GM12878 (cell line): ENCODE measurements around the gene HSPB6. TPM values are rescaled to one million over a fixed set of nuclear protein-coding genes. Genes with fewer than 3 reads are reported as not detected.
A peak's percentile ranks its signal among the peaks of the same experiment; 100 is the strongest.

Experiments
- ASH2L ChIP-seq: fragments of 300-600, 200-600 bp; sonication (generic); IDR thresholded peaks from 2 replicates; pipeline ENCODE4 v1.6.1; 2017; ENCODE audit warnings: low read depth, mild to moderate bottlenecking, borderline replicate concordance
- CBX5 ChIP-seq: sonication (generic); IDR thresholded peaks from 2 replicates; pipeline ENCODE4 v1.6.1; 2016; ENCODE audit warnings: low read depth, moderate library complexity, mild to moderate bottlenecking, inconsistent platforms
- CHD4 ChIP-seq: fragments of 200-600 bp; sonication (generic); IDR thresholded peaks from 2 replicates; pipeline ENCODE4 v1.6.1; 2016; ENCODE audit warnings: mild to moderate bottlenecking
- GABPA ChIP-seq: IDR thresholded peaks from 2 replicates; pipeline ENCODE4 v1.6.1; 2014; ENCODE audit warnings: antibody characterized with exemption, low read depth, mild to moderate bottlenecking, inconsistent platforms
- KDM1A ChIP-seq: fragments of 200-600 bp; sonication (generic); IDR thresholded peaks from 2 replicates; pipeline ENCODE4 v1.6.1; 2016; ENCODE audit warnings: borderline replicate concordance
- NFYA ChIP-seq: IDR thresholded peaks from 2 replicates; pipeline ENCODE4 v1.6.1; 2011; ENCODE audit warnings: low read depth, mild to moderate bottlenecking, low read length, improper control_type of control experiment, borderline replicate concordance
- NFYB ChIP-seq: IDR thresholded peaks from 2 replicates; pipeline ENCODE4 v1.6.1; 2011; ENCODE audit warnings: low read depth, mild to moderate bottlenecking, low read length, improper control_type of control experiment, moderate library complexity; ENCODE audit not compliant: insufficient read depth
- NRF1 ChIP-seq: conservative IDR thresholded peaks from 2 replicates; pipeline ENCODE4 v1.6.1; 2011; ENCODE audit warnings: mild to moderate bottlenecking, low read depth, low read length, improper control_type of control experiment
- POU2F2 ChIP-seq: IDR thresholded peaks from 3 replicates; pipeline ENCODE4 v1.6.1; 2011; ENCODE audit warnings: low read depth, mild to moderate bottlenecking, low read length, borderline replicate concordance
- SIX5 ChIP-seq: IDR thresholded peaks from 2 replicates; pipeline ENCODE4 v1.6.1; 2011; ENCODE audit warnings: mild to moderate bottlenecking, low read depth, low read length, moderate library complexity; ENCODE audit not compliant: severe bottlenecking
- SPI1 ChIP-seq: IDR thresholded peaks from 2 replicates; pipeline ENCODE4 v1.6.1; 2011; ENCODE audit warnings: low read depth, mild to moderate bottlenecking, low read length, moderate library complexity, borderline replicate concordance; ENCODE audit not compliant: insufficient read depth
- SREBF1 ChIP-seq: IDR thresholded peaks from 2 replicates; pipeline ENCODE4 v1.6.1; 2012; ENCODE audit warnings: mild to moderate bottlenecking, low read length
- SUPT20H ChIP-seq: IDR thresholded peaks from 2 replicates; pipeline ENCODE4 v1.6.1; 2011; ENCODE audit warnings: low read depth, mild to moderate bottlenecking, low read length, moderate library complexity, borderline replicate concordance; ENCODE audit not compliant: control insufficient read depth
- TBL1XR1 ChIP-seq: IDR thresholded peaks from 2 replicates; pipeline ENCODE4 v1.6.1; 2012; ENCODE audit warnings: low read depth, low read length, improper control_type of control experiment
- ZSCAN29 ChIP-seq: fragments of 450-650 bp; IDR thresholded peaks from 2 replicates; pipeline ENCODE4 v1.6.1; 2017; ENCODE audit warnings: mild to moderate bottlenecking, moderate library complexity
- polyA plus RNA-seq, 11 experiments: library from polyadenylated mRNA; depleted of rRNA in 4 of 11; unstranded in 6 of 11; stranded (reverse) in 5 of 11; fragments of >200 nt; fragmentation: Nextera tagmentation in 4 of 11; fragmentation: Illumina TruSeq in 1 of 11; extraction: Ambion mirVana in 4 of 11; extraction: Trizol in 1 of 11; gene quantifications; 1 replicate in 1 of 11; 2 replicates in 10 of 11; pipeline versions ENCODE4 v1.2.1 to v1.2.3, GENCODE V29; 2011 to 2016; ENCODE audit warnings: inconsistent platforms in 2 of 11, missing spikeins in 2 of 11, low read depth in 1 of 11
- total RNA-seq, 4 experiments: library from RNA; depleted of rRNA in 3 of 4; stranded (reverse); fragments of >200 nt in 3 of 4; fragmentation: Illumina TruSeq in 1 of 4; extraction: Trizol in 1 of 4; gene quantifications; 2 replicates each; pipeline versions ENCODE4 v1.2.1 to v1.2.3, GENCODE V29; 2013 to 2021
- TF ChIP-seq, protein P1 (sequence below): fragments of 450-650 bp; conservative IDR thresholded peaks from 2 replicates; pipeline ENCODE4 v1.6.1; 2017; ENCODE audit warnings: mild to moderate bottlenecking, moderate library complexity
- TF ChIP-seq, protein P2 (sequence below): IDR thresholded peaks from 2 replicates; pipeline ENCODE4 v1.6.1; 2012; ENCODE audit warnings: improper control_type of control experiment, low read depth, low read length; ENCODE audit not compliant: insufficient replicate concordance

The HSPB6 gene
- total and polyA plus RNA-seq, 10 of the 15 experiments (the other 5 are each of a cell fraction or from before 2014, with no cell fraction given), result 0.09 to 1.6 (median 0.36) TPM; not detected in 4

DNA sequence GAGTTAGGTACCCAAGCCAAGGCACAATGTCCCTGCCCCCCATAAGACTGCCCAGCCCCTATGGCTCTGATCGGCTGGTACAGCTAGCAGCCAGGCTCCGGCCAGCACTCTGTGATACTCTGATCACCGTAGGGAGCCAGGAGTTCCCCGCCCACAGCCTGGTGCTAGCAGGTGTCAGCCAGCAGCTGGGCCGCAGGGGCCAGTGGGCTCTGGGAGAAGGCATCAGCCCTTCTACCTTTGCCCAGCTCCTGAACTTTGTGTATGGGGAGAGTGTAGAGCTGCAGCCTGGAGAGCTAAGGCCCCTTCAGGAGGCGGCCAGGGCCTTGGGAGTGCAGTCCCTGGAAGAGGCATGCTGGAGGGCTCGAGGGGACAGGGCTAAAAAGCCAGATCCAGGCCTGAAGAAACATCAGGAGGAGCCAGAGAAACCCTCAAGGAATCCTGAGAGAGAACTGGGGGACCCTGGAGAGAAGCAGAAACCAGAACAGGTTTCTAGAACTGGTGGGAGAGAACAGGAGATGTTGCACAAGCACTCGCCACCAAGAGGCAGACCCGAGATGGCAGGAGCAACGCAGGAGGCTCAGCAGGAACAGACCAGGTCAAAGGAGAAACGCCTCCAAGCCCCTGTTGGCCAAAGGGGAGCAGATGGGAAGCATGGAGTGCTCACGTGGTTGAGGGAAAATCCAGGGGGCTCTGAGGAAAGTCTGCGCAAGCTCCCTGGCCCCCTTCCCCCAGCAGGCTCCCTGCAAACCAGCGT lies 42.1 kb downstream of the HSPB6 start (continued):
- TF ChIP-seq TBL1XR1, result no peak
- TF ChIP-seq SPI1, result no peak
- TF ChIP-seq ZSCAN29, result no peak
- no peak for TF ChIP-seq POU2F2
- TF ChIP-seq NFYB, result no peak
- TF ChIP-seq GABPA, result no peak
- no peak for TF ChIP-seq NRF1
- no peak for TF ChIP-seq SIX5
- no peak for TF ChIP-seq SUPT20H
- no peak for TF ChIP-seq ASH2L
- no peak for TF ChIP-seq SREBF1
- TF ChIP-seq NFYA, result no peak
- no peak for TF ChIP-seq CHD4
- TF ChIP-seq, protein P1, sequence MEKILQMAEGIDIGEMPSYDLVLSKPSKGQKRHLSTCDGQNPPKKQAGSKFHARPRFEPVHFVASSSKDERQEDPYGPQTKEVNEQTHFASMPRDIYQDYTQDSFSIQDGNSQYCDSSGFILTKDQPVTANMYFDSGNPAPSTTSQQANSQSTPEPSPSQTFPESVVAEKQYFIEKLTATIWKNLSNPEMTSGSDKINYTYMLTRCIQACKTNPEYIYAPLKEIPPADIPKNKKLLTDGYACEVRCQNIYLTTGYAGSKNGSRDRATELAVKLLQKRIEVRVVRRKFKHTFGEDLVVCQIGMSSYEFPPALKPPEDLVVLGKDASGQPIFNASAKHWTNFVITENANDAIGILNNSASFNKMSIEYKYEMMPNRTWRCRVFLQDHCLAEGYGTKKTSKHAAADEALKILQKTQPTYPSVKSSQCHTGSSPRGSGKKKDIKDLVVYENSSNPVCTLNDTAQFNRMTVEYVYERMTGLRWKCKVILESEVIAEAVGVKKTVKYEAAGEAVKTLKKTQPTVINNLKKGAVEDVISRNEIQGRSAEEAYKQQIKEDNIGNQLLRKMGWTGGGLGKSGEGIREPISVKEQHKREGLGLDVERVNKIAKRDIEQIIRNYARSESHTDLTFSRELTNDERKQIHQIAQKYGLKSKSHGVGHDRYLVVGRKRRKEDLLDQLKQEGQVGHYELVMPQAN, result peak; percentile 51; the same call in 1 of the 2 replicates
- no peak for TF ChIP-seq KDM1A
- no peak for TF ChIP-seq CBX5
- TF ChIP-seq, protein P2, sequence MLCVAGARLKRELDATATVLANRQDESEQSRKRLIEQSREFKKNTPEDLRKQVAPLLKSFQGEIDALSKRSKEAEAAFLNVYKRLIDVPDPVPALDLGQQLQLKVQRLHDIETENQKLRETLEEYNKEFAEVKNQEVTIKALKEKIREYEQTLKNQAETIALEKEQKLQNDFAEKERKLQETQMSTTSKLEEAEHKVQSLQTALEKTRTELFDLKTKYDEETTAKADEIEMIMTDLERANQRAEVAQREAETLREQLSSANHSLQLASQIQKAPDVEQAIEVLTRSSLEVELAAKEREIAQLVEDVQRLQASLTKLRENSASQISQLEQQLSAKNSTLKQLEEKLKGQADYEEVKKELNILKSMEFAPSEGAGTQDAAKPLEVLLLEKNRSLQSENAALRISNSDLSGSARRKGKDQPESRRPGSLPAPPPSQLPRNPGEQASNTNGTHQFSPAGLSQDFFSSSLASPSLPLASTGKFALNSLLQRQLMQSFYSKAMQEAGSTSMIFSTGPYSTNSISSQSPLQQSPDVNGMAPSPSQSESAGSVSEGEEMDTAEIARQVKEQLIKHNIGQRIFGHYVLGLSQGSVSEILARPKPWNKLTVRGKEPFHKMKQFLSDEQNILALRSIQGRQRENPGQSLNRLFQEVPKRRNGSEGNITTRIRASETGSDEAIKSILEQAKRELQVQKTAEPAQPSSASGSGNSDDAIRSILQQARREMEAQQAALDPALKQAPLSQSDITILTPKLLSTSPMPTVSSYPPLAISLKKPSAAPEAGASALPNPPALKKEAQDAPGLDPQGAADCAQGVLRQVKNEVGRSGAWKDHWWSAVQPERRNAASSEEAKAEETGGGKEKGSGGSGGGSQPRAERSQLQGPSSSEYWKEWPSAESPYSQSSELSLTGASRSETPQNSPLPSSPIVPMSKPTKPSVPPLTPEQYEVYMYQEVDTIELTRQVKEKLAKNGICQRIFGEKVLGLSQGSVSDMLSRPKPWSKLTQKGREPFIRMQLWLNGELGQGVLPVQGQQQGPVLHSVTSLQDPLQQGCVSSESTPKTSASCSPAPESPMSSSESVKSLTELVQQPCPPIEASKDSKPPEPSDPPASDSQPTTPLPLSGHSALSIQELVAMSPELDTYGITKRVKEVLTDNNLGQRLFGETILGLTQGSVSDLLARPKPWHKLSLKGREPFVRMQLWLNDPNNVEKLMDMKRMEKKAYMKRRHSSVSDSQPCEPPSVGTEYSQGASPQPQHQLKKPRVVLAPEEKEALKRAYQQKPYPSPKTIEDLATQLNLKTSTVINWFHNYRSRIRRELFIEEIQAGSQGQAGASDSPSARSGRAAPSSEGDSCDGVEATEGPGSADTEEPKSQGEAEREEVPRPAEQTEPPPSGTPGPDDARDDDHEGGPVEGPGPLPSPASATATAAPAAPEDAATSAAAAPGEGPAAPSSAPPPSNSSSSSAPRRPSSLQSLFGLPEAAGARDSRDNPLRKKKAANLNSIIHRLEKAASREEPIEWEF, result no peak
- TF ChIP-seq, all 136 proteins: peak for 13
